Measurements from ENCODE around the gene TMED9.

DNA sequence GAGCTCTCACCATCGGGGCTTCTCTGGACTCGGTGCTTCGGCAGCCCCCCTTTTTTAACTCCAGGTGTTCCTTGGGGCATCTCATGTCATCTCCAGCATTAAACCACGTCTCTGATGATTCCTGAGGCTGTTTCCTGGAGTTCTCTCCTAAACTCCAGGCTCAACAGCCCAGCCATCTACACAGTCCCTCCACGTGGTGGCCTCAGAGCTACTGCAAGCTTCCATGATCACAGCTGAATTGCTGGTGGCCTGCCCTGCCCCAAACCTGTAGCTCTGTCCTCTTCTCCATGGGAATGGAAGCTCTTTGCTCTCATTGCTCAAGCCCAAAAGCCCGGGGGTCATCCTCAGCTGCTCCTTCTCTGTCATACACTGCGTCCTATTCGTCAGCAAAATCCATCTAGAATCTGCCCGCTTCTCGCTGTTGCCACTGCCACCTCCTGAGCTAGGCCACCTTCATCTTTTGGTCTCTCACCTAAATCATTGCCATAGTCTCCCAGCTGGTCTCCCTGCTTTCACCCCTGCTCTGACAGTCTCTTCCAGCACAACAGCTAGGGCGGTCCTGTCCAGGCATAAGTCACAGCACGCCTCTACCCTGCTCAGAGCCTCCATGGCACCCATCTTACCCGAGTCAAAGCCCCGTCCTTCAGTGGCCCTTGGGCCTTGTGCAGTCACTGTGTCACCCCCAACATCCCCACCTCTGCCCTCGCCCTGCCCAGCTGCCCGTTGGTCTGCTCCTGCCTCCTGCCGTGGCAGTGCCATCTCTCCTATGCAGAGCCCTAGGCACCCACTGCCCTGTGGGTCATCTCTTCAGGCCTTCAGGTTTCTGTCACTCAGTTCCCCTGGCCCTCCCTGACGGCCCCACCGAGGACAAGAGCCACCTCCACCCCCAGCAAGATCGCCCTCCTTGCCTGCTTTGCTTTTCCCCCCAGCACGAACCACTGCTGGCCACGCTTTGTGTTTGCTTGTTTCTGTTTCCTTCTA lies 14.4 kb downstream of the TMED9 start:
- TF ChIP-seq POLR2A (IDR thresholded peaks at IDR 0.05; ENCODE audit: low read depth) (no peak), CTCF (IDR thresholded peaks at IDR 0.05) (no peak), EP300 (IDR thresholded peaks at IDR 0.05) (no peak), POLR2AphosphoS5 (IDR thresholded peaks at IDR 0.05) (no peak)

Data from esophagus muscularis mucosa (tissue), 4 donors.